ENCODE measurements around the gene DNAJC5. TPM values are rescaled to one million over a fixed set of nuclear protein-coding genes. Genes with fewer than 3 reads are reported as not detected.

Gene DNAJC5
- total RNA-seq, 4 donors from 2014 or later = 10.9 to 39.8 (median 25.6) TPM

GRCh38 chr20:63964412-63964811 is 69.5 kb downstream of the DNAJC5 start:
- TF ChIP-seq POLR2A (IDR thresholded peaks at IDR 0.05) = no peak
- TF ChIP-seq CTCF (IDR thresholded peaks at IDR 0.05) = no peak
- no peaks in the 10 kb centered on the region for H3K27me3 ChIP-seq
- peaks cover 0 to 12% of the 10 kb centered on the region in 2 donors for H3K4me1 ChIP-seq
- no peaks in the 10 kb centered on the region for H3K9me3 ChIP-seq
- H3K36me3 ChIP-seq = no peaks in the 10 kb centered on the region
- no peak overlapping the region for H3K27ac ChIP-seq
- intact Hi-C loops (cut with DNase I; ENCODE audit: low total_unique reads) = no loop called here
- no peak overlapping the region for H3K4me3 ChIP-seq
- DNase-seq = peak in 1 of 2 donors; percentile 20

GRCh38 chr20:63966172-63966943 is 71.4 kb downstream of the DNAJC5 start:
- TF ChIP-seq POLR2A (IDR thresholded peaks at IDR 0.05) = no peak
- no peak for TF ChIP-seq CTCF (IDR thresholded peaks at IDR 0.05)
- Histone ChIP-seq H3K27me3 (no peaks in the 10 kb centered on the region), H3K4me3 (no peak overlapping the region), H3K36me3 (no peaks in the 10 kb centered on the region), H3K4me1 (peaks cover 0 to 18% of the 10 kb centered on the region in 2 donors), H3K27ac (no peak overlapping the region), H3K9me3 (no peaks in the 10 kb centered on the region)
- DNase-seq = peak in 1 of 2 donors; percentile 12
- intact Hi-C loops (cut with DNase I; ENCODE audit: low total_unique reads) = no loop called here

DNA sequence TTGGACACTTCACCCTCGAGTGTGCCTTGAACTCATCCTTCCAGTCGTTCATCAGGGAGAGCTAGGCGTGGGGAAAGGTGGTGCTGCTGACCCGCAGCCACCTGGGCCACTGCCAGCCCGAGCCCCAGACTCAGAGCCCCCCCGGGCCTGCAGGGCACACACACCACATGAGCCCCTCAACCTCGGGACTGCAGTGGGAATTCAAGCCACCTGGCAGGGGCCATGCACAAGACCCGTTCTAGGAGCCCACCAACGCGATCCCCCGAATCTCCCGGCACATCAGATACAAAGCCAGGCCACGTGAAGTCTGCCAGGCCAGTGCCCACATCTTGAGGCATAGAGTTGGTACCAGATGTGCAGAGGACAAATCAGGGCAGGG is 72.0 kb downstream of the DNAJC5 start:
- peak; percentile 14 to 16 for DNase-seq
- H3K36me3 ChIP-seq = no peaks in the 10 kb centered on the region

GRCh38 chr20:63967330-63968135 is 72.6 kb downstream of the DNAJC5 start:
- Histone ChIP-seq H3K27me3 (no peaks in the 10 kb centered on the region), H3K4me1 (peaks cover 0 to 18% of the 10 kb centered on the region in 2 donors), H3K9me3 (no peaks in the 10 kb centered on the region), H3K36me3 (no peaks in the 10 kb centered on the region), H3K4me3 (no peak overlapping the region), H3K27ac (no peak overlapping the region)
- TF ChIP-seq POLR2A (IDR thresholded peaks at IDR 0.05) (no peak), CTCF (IDR thresholded peaks at IDR 0.05) (no peak)
- DNase-seq = peak in 1 of 2 donors; percentile 16
- intact Hi-C loops (cut with DNase I; ENCODE audit: low total_unique reads) = no loop called here

More for the DNA sequence above, 72.0 kb downstream of the DNAJC5 start:
- Histone ChIP-seq H3K27me3 (no peaks in the 10 kb centered on the region), H3K9me3 (no peaks in the 10 kb centered on the region), H3K4me3 (no peak overlapping the region), H3K27ac (no peak overlapping the region), H3K4me1 (peaks cover 0 to 18% of the 10 kb centered on the region in 2 donors)
- no peak for TF ChIP-seq POLR2A (IDR thresholded peaks at IDR 0.05)
- no peak for TF ChIP-seq CTCF (IDR thresholded peaks at IDR 0.05)
- intact Hi-C loops (cut with DNase I; ENCODE audit: low total_unique reads) = no loop called here
